Glutamatergic neuron (in vitro differentiated cells): ENCODE results near the gene IPO4. TPM values are rescaled to one million over a fixed set of nuclear protein-coding genes. Genes with fewer than 3 reads are reported as not detected.
A peak's percentile ranks its signal among the peaks of the same experiment; 100 is the strongest.

Source experiments
- DNase-seq: peaks from one replicate; pipeline ENCODE4 v3.0.0; 2022
- H3K27ac Mint-ChIP-seq: one replicate; pipeline ENCODE4 v1.8.0; 2020; ENCODE audit warnings: mild to moderate bottlenecking, mixed read lengths, inconsistent platforms; ENCODE audit not compliant: unreplicated experiment
- H3K27me3 Mint-ChIP-seq: one replicate; pipeline ENCODE4 v1.8.0; 2020; ENCODE audit warnings: mild to moderate bottlenecking, moderate library complexity, mixed read lengths, inconsistent platforms; ENCODE audit not compliant: unreplicated experiment
- H3K36me3 Mint-ChIP-seq: one replicate; pipeline ENCODE4 v1.8.0; 2020; ENCODE audit warnings: mild to moderate bottlenecking, mixed read lengths, inconsistent platforms; ENCODE audit not compliant: unreplicated experiment
- H3K4me1 Mint-ChIP-seq: one replicate; pipeline ENCODE4 v1.8.0; 2020; ENCODE audit warnings: mild to moderate bottlenecking, low read depth, mixed read lengths, inconsistent platforms; ENCODE audit not compliant: unreplicated experiment
- H3K4me3 Mint-ChIP-seq: one replicate; pipeline ENCODE4 v1.8.0; 2020; ENCODE audit warnings: mild to moderate bottlenecking, mixed read lengths, inconsistent platforms; ENCODE audit not compliant: unreplicated experiment
- H3K9me3 Mint-ChIP-seq: one replicate; pipeline ENCODE4 v1.8.0; 2020; ENCODE audit warnings: mild to moderate bottlenecking, moderate library complexity, mixed read lengths, inconsistent platforms; ENCODE audit not compliant: unreplicated experiment
- CTCF ChIP-seq: fragments of 200-600 bp; sonication (generic); IDR thresholded peaks from one replicate; pipeline ENCODE4 v1.5.0; 2021; ENCODE audit not compliant: partially characterized antibody, unreplicated experiment
- total RNA-seq: library from RNA; stranded (reverse); fragmentation: NEBNext Ultra II Directional; extraction: Animal tissue kit (Norgen Biotek cat#: 25700); gene quantifications from one replicate; pipeline ENCODE4 v1.2.1, GENCODE V29; 2021; ENCODE audit not compliant: unreplicated experiment

Gene IPO4
- total RNA-seq, 1 donor from 2014 or later: 25.5 TPM

- no peak for DNase-seq
- no peak for TF ChIP-seq CTCF
- no peaks in the 10 kb centered on the region for H3K36me3 Mint-ChIP-seq
- peaks cover 9% of the 10 kb centered on the region for H3K9me3 Mint-ChIP-seq
- peak overlapping the region; percentile 16 for H3K4me3 Mint-ChIP-seq
- no peaks in the 10 kb centered on the region for H3K27me3 Mint-ChIP-seq
- H3K27ac Mint-ChIP-seq: no peak overlapping the region
- H3K4me1 Mint-ChIP-seq: peaks cover 17% of the 10 kb centered on the region
These were observed 44.2 kb downstream of the IPO4 start for GRCh38 chr14:24144451-24144850.

GRCh38 chr14:24143511-24143910, 45.1 kb downstream of the IPO4 start:
- no peaks in the 10 kb centered on the region for H3K27me3 Mint-ChIP-seq
- no peak overlapping the region for H3K27ac Mint-ChIP-seq
- TF ChIP-seq CTCF: no peak
- no peak for DNase-seq
- H3K4me3 Mint-ChIP-seq: no peak overlapping the region
- H3K36me3 Mint-ChIP-seq: no peaks in the 10 kb centered on the region
- peaks cover 18% of the 10 kb centered on the region for H3K4me1 Mint-ChIP-seq
- H3K9me3 Mint-ChIP-seq: peaks cover 8% of the 10 kb centered on the region

- Mint-ChIP-seq H3K9me3 (peaks cover 8% of the 10 kb centered on the region), H3K4me3 (peak within 1 kb of the TSS; percentile 91), H3K4me1 (peaks cover 19% of the 10 kb centered on the region), H3K36me3 (no peaks in the 10 kb centered on the region), H3K27ac (peak within 1 kb of the TSS; percentile 93), H3K27me3 (peaks cover 7% of the 10 kb centered on the region)
- peak; percentile 99 for DNase-seq
- peak; percentile 39 for TF ChIP-seq CTCF
These were observed 47.3 kb downstream of the IPO4 start, which contains the start of gene EMC9 for GRCh38 chr14:24141097-24141880. EMC9 (minus strand) TSS chr14:24141591; CDS start chr14:24141304, 287 bp downstream.

GRCh38 chr14:24139272-24139934, 49.2 kb downstream of the IPO4 start:
- Mint-ChIP-seq H3K36me3 (no peaks in the 10 kb centered on the region), H3K4me1 (peaks cover 20% of the 10 kb centered on the region), H3K27ac (no peak overlapping the region), H3K4me3 (peak overlapping the region; percentile 77), H3K9me3 (peaks cover 13% of the 10 kb centered on the region), H3K27me3 (peaks cover 13% of the 10 kb centered on the region)
- no peak for TF ChIP-seq CTCF
- DNase-seq: no peak
